Measurements from ENCODE around the gene TENM3.

Gene TENM3

GRCh38 chr4:182470215-182470614 lies 227.0 kb downstream of the TENM3 start:
- no peak for DNase-seq

GRCh38 chr4:182475539-182475938 lies 232.3 kb downstream of the TENM3 start:
- DNase-seq: no peak

- no peak for DNase-seq
Observed at GRCh38 chr4:182478475-182478874, 235.3 kb downstream of the TENM3 start.

GRCh38 chr4:182483685-182484084 lies 240.5 kb downstream of the TENM3 start:
- no peak for DNase-seq

- DNase-seq: no peak
Observed at GRCh38 chr4:182486881-182487280, 243.7 kb downstream of the TENM3 start.

- no peak for DNase-seq
Observed at GRCh38 chr4:182488896-182489295, 245.7 kb downstream of the TENM3 start.

- DNase-seq: no peak
Observed at GRCh38 chr4:182489607-182490006, 246.4 kb downstream of the TENM3 start.

- no peak for DNase-seq
Observed at GRCh38 chr4:182491719-182492118, 248.5 kb downstream of the TENM3 start.

- no peak for DNase-seq
Observed at GRCh38 chr4:182492423-182492822, 249.2 kb downstream of the TENM3 start.

GRCh38 chr4:182493377-182493776 lies 250.2 kb downstream of the TENM3 start:
- no peak for DNase-seq

- no peak for DNase-seq
Observed at GRCh38 chr4:182494103-182494502, 250.9 kb downstream of the TENM3 start.

- DNase-seq: no peak
Observed at GRCh38 chr4:182495031-182495430, 251.8 kb downstream of the TENM3 start.

- DNase-seq: no peak
Observed at GRCh38 chr4:182495645-182496385, 252.6 kb downstream of the TENM3 start.

GRCh38 chr4:182496408-182496807 lies 253.2 kb downstream of the TENM3 start:
- no peak for DNase-seq

GRCh38 chr4:182502064-182502463 lies 258.9 kb downstream of the TENM3 start:
- no peak for DNase-seq

- no peak for DNase-seq
Observed at GRCh38 chr4:182504463-182504862, 261.3 kb downstream of the TENM3 start.

- no peak for DNase-seq
Observed at GRCh38 chr4:182507805-182508204, 264.6 kb downstream of the TENM3 start.

GRCh38 chr4:182510836-182511235 lies 267.6 kb downstream of the TENM3 start:
- no peak for DNase-seq

GRCh38 chr4:182513587-182514291 lies 270.5 kb downstream of the TENM3 start:
- DNase-seq: no peak

- DNase-seq: no peak
Observed at GRCh38 chr4:182518421-182518820, 275.2 kb downstream of the TENM3 start.

GRCh38 chr4:182519528-182519927 lies 276.3 kb downstream of the TENM3 start:
- no peak for DNase-seq

GRCh38 chr4:182521011-182521410 lies 277.8 kb downstream of the TENM3 start:
- DNase-seq: no peak

- DNase-seq: no peak
Observed at GRCh38 chr4:182528819-182529218, 285.6 kb downstream of the TENM3 start.

- no peak for DNase-seq
Observed at GRCh38 chr4:182530451-182530850, 287.2 kb downstream of the TENM3 start.

All from activated CD4-positive, alpha-beta T cell treated with anti-CD3 and anti-CD28 coated beads for 4 hours (primary cell).